Central memory CD4-positive, alpha-beta T cell (primary cell): ENCODE data around the gene XYLT1.

Experiments
- DNase-seq: peaks from one replicate; pipeline ENCODE4 v3.0.0; 2022

XYLT1 gene

GRCh38 chr16:17276010-17276530, 194.7 kb downstream of the XYLT1 start:
- DNase-seq, result no peak

- DNase-seq, result no peak
Observed at GRCh38 chr16:17275076-17276009, 195.4 kb downstream of the XYLT1 start.

- no peak for DNase-seq
Observed at GRCh38 chr16:17273142-17273561, 197.6 kb downstream of the XYLT1 start.

- no peak for DNase-seq
Observed at GRCh38 chr16:17272716-17273115, 198.0 kb downstream of the XYLT1 start.

GRCh38 chr16:17271687-17272086, 199.1 kb downstream of the XYLT1 start:
- DNase-seq, result no peak

GRCh38 chr16:17270683-17271109, 200.1 kb downstream of the XYLT1 start:
- DNase-seq, result no peak

GRCh38 chr16:17270111-17270510, 200.6 kb downstream of the XYLT1 start:
- DNase-seq, result no peak

GRCh38 chr16:17269439-17269838, 201.3 kb downstream of the XYLT1 start:
- no peak for DNase-seq

GRCh38 chr16:17266608-17267313, 204.0 kb downstream of the XYLT1 start:
- DNase-seq, result no peak

GRCh38 chr16:17265154-17265553, 205.6 kb downstream of the XYLT1 start:
- DNase-seq, result no peak

- no peak for DNase-seq
Observed at GRCh38 chr16:17261197-17261858, 209.4 kb downstream of the XYLT1 start.

GRCh38 chr16:17260276-17260849, 210.4 kb downstream of the XYLT1 start:
- DNase-seq, result no peak

- DNase-seq, result no peak
Observed at GRCh38 chr16:17259751-17260270, 210.9 kb downstream of the XYLT1 start.

- DNase-seq, result no peak
Observed at GRCh38 chr16:17258848-17259713, 211.7 kb downstream of the XYLT1 start.

- DNase-seq, result no peak
Observed at GRCh38 chr16:17258077-17258599, 212.6 kb downstream of the XYLT1 start.

- DNase-seq, result no peak
Observed at GRCh38 chr16:17257426-17258023, 213.2 kb downstream of the XYLT1 start.

- no peak for DNase-seq
Observed at GRCh38 chr16:17252701-17253100, 218.1 kb downstream of the XYLT1 start.

GRCh38 chr16:17252064-17252463, 218.7 kb downstream of the XYLT1 start:
- no peak for DNase-seq

GRCh38 chr16:17251496-17251895, 219.3 kb downstream of the XYLT1 start:
- no peak for DNase-seq

- DNase-seq, result no peak
Observed at GRCh38 chr16:17246974-17247732, 223.6 kb downstream of the XYLT1 start.
